GM21526 (cell line): Measurements from ENCODE around the gene TGFBR3L.
"Not testable (repeated sequence)": the region's sequence is repeated elsewhere in the genome, so short reads cannot be mapped to it uniquely, and the experiment has no call there.

Experiments used
- ATAC-seq: cut with Tn5 transposase; IDR thresholded peaks from one replicate; pipeline ENCODE4 v1.9.1; 2021; ENCODE audit warnings: moderate library complexity; ENCODE audit not compliant: unreplicated experiment, low FRiP score

TGFBR3L gene

GRCh38 chr19:7879111-7879807 lies 35.4 kb upstream of the TGFBR3L start:
- ATAC-seq, result no peak

DNA sequence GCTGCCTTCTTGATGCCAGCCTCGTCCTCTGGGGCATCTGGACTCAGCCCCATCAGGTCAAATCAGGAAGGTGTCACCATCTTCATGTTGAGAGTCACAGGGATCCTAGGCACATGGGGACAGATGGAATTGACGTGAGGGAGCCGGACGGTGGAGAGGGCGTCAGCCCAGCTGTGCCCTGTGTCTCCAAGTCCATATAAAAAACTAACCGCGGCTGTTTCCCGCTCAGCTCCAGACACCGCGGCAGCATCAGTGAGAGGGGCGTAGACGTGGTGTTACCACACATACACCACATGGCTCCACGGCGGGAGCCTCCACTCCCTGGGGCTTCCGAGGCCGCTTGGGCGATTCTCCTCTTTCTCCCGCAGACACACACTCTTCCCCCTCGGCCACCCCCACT lies 34.8 kb upstream of the TGFBR3L start:
- ATAC-seq, result no peak

GRCh38 chr19:7881910-7882309 lies 32.7 kb upstream of the TGFBR3L start:
- ATAC-seq, result no peak

GRCh38 chr19:7883105-7883504 lies 31.5 kb upstream of the TGFBR3L start:
- no peak for ATAC-seq

DNA sequence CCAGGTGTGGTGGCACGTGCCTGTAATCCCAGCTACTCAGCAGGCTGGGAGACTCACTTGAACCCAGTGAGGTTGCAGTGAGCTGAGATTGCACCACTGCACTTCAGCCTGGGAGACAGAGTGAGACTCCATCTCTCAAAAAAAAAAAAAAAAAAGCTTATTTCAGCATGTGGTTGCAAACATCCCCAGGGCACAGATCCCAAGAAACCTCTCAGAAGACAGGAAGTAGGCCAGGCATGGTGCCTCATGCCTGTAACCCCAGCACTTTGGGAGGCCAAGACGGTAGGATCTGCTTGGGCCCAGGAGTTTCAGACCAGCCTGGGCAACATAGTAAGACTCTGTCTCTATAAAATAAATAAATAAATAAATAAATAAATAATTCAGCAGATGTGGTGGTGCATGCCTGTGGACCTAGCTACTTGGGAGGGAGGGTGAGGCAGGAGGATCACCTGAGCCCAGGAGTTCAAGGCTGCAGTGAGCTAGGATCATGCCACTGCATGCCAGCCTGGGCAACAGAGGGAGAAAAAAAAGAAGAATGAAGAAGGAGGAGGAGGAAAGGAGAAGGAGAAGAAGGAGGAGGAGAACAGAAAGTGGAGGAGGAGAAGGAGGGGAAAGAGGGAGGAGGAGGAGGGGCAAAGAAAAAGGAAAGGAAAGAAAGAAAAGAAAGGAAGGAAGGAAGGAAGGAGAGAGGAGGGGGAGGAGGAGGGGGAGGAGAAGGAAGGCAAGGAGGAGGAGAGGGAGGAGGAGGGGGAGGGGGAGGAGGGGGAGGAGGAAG lies 30.6 kb upstream of the TGFBR3L start:
- no peak for ATAC-seq

DNA sequence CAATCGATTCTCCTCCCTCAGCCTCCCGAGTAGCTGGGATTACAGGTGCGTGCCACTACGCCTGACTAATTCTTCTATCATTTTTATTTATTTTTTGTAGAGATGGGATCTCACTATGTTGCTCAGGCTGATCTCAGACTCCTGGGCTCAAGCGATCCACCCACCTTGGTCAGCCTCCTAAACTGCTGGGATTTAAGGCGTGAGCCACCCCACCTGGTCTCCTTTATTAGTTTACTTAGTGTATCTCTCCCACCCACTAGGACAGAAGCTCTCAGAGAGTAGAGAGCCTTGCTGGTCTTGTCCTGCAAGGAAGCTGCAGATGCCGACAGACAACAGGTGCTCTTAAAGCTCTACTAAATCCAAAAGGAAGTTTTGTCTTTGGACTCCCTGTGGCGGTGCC lies 28.8 kb upstream of the TGFBR3L start:
- ATAC-seq, result no peak

GRCh38 chr19:7887408-7888144 lies 27.1 kb upstream of the TGFBR3L start:
- ATAC-seq, result no peak

GRCh38 chr19:7888145-7888825 lies 26.3 kb upstream of the TGFBR3L start, which contains the start of gene LRRC8E:
TSS of gene LRRC8E (plus strand) at chr19:7888510. CDS start at chr19:7895604, 7,094 bp downstream.
- ATAC-seq, result no peak

GRCh38 chr19:7888826-7889217 lies 25.8 kb upstream of the TGFBR3L start:
- no peak for ATAC-seq

GRCh38 chr19:7893362-7894101 lies 21.1 kb upstream of the TGFBR3L start:
- not testable (repeated sequence) for ATAC-seq

DNA sequence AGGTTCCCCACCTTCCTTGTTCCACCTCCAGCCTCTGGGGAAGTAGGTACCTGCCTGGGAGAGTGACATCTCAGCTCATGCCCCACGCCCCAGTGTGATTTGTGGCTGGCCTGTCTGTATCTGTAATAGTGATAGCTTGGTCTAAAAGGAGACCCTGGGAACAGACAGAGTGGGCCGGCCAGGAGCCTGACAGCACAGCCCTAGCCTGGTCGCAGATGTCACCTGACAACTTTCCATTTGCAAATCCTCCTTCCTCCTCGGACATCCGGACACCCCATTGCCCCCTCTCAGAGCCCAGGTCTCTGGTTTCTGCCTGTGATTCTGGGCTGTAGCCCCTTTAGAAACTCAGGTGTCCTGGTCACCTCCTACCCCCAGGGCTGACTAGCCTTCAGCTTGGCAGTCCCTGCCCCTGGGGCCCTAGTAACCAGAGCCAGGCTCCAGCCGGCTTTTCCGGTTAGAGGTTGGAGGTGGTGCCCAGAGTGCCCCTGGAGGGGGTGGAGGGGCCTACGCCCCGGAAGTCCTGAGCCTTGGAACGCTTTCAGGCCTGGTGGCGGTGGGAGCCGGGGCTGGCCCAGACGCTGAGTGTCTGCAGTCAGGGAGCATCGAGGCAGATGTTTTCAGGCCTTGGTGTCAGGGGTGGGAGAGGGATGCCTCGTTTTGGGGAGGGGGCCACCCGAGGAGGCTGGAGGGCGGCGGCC lies 19.9 kb upstream of the TGFBR3L start:
- ATAC-seq, result no peak

DNA sequence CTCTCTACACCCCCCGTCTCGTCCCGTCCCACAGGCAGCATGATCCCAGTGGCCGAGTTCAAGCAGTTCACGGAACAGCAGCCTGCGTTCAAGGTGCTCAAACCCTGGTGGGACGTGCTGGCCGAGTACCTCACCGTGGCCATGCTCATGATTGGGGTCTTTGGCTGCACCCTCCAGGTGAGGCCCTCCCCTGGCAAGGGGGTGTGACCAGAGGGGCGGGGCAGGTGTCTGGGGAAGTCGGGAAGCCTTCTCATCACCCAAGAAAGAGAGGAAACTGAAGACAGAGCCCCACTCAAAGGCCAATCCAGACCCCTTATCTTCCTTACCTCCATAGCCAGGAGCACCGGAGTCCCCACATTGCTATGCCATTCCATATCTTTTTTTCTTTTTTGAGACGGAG lies 19.1 kb upstream of the TGFBR3L start:
- no peak for ATAC-seq

DNA sequence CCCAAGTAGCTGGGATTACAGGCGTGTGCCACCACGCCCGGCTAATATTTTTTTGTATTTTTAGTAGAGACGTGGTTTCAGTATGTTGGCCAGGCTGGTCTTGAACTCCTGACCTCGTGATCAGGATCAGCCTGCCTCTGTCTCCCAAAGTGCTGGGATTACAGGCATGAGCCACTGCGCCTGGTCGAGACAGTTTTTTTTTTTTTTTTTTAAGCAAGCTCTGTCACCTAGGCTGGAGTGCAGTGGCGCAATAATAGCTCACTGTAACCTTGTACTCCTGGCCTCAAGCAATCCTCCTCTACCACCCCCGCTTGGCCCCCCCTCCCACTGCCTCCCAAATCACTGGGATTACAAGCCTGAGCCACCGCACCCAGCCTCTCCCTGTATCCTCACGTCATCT lies 17.3 kb upstream of the TGFBR3L start:
- ATAC-seq, result no peak

DNA sequence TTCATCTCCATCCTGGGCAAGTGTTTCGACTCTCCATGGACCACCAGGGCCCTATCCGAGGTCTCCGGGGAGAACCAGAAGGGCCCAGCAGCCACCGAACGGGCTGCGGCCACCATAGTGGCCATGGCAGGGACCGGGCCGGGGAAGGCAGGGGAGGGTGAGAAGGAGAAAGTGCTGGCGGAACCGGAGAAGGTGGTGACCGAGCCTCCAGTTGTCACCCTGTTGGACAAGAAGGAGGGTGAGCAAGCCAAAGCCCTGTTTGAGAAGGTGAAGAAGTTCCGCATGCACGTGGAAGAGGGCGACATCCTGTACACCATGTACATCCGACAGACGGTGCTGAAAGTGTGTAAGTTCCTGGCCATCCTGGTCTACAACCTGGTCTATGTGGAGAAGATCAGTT lies 15.7 kb upstream of the TGFBR3L start:
- ATAC-seq, result no peak

- no peak for ATAC-seq
Measured at GRCh38 chr19:7899751-7900378, 14.8 kb upstream of the TGFBR3L start.

GRCh38 chr19:7900401-7900870 lies 14.2 kb upstream of the TGFBR3L start:
- no peak for ATAC-seq

GRCh38 chr19:7900931-7901330 lies 13.7 kb upstream of the TGFBR3L start:
- ATAC-seq, result no peak

- no peak for ATAC-seq
Measured at GRCh38 chr19:7901337-7901736, 13.3 kb upstream of the TGFBR3L start.

DNA sequence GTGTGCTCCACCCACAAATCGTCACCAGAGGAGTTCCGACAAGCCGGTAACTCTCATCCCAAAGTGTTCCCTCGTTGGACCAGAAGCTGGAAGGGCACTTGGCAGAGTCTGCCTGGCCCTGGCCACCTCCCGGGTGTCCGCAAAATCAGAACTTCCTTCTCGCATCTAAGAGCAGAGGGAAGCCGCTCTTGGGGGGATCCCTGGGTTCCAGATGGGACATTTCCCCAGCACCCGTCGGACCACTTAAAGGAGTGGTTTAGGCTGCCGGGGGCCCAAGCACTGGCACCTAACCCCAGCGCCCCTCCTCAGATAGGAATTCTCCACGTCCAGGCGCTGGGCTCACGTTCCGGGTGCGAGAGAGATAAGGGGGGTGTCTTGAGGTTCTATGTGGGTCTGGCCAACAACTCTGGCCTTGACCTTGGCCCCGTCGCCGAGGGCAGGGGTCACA lies 11.8 kb upstream of the TGFBR3L start:
- ATAC-seq, result no peak
